HepG2 (cell line): ENCODE results near the gene DNTTIP2. TPM values are rescaled to one million over a fixed set of nuclear protein-coding genes. Genes with fewer than 3 reads are reported as not detected.

ENCODE experiments used
- ATF1 ChIP-seq: IDR thresholded peaks from 2 replicates; pipeline ENCODE4 v1.6.1; 2016; ENCODE audit warnings: mild to moderate bottlenecking, control low read depth
- DDIT3 ChIP-seq: sonication (generic); formaldehyde crosslinking; IDR thresholded peaks from 2 replicates; pipeline ENCODE4 v1.4.0; 2020; ENCODE audit warnings: mild to moderate bottlenecking, missing genetic modification reagents
- ETV5 ChIP-seq: IDR thresholded peaks from 2 replicates; pipeline ENCODE4 v1.6.1; 2018; ENCODE audit warnings: missing biosample characterization, missing genetic modification reagents, inconsistent platforms, borderline replicate concordance
- MZF1 ChIP-seq: sonication (generic); formaldehyde crosslinking; IDR thresholded peaks from 2 replicates; pipeline ENCODE4 v1.8.1; 2023; ENCODE audit warnings: mild to moderate bottlenecking, missing genetic modification reagents, borderline replicate concordance
- NFATC3 ChIP-seq: sonication (generic); formaldehyde crosslinking; IDR thresholded peaks from 2 replicates; pipeline ENCODE4 v1.5.1; 2020; ENCODE audit warnings: mild to moderate bottlenecking, missing genetic modification reagents
- NONO ChIP-seq, 2 experiments: fragments of 450-650 bp in 1 of 2; sonication (generic) in 1 of 2; formaldehyde crosslinking in 1 of 2; IDR thresholded peaks in 1 of 2; conservative IDR thresholded peaks in 1 of 2; 2 replicates each; pipeline versions ENCODE4 v1.6.1 to v1.8.0; 2017 to 2022; ENCODE audit warnings: mild to moderate bottlenecking in 1 of 2, missing genetic modification reagents in 1 of 2, moderate library complexity in 1 of 2
- RARA ChIP-seq: IDR thresholded peaks from 2 replicates; pipeline ENCODE4 v1.6.1; 2016; ENCODE audit warnings: missing genetic modification reagents, missing compliant biosample characterization
- RORA ChIP-seq: sonication (generic); formaldehyde crosslinking; IDR thresholded peaks from 2 replicates; pipeline ENCODE4 v1.5.0; 2020; ENCODE audit warnings: mild to moderate bottlenecking, missing genetic modification reagents, moderate library complexity
- ZNF264 ChIP-seq: sonication (generic); formaldehyde crosslinking; IDR thresholded peaks from 2 replicates; pipeline ENCODE4 v1.4.0; 2020; ENCODE audit warnings: missing genetic modification reagents
- ZNF460 ChIP-seq: sonication (generic); formaldehyde crosslinking; IDR thresholded peaks from 2 replicates; pipeline ENCODE4 v1.5.1; 2020; ENCODE audit warnings: missing genetic modification reagents, mild to moderate bottlenecking, borderline replicate concordance
- ZNF569 ChIP-seq: sonication (generic); formaldehyde crosslinking; IDR thresholded peaks from 2 replicates; pipeline ENCODE4 v1.5.0; 2020; ENCODE audit warnings: mild to moderate bottlenecking, missing genetic modification reagents, moderate library complexity, borderline replicate concordance
- ZNF749 ChIP-seq: sonication (generic); formaldehyde crosslinking; IDR thresholded peaks from 2 replicates; pipeline ENCODE4 v1.8.0; 2022; ENCODE audit warnings: mild to moderate bottlenecking, missing genetic modification reagents, moderate library complexity, borderline replicate concordance
- ZNF775 ChIP-seq: sonication (generic); formaldehyde crosslinking; IDR thresholded peaks from 2 replicates; pipeline ENCODE4 v1.4.0; 2020; ENCODE audit warnings: missing genetic modification reagents, mild to moderate bottlenecking, moderate library complexity, borderline replicate concordance
- ZNF782 ChIP-seq: sonication (generic); formaldehyde crosslinking; IDR thresholded peaks from 2 replicates; pipeline ENCODE4 v1.4.0; 2020; ENCODE audit warnings: missing genetic modification reagents, mild to moderate bottlenecking, borderline replicate concordance
- ZSCAN29 ChIP-seq: sonication (generic); formaldehyde crosslinking; conservative IDR thresholded peaks from 2 replicates; pipeline ENCODE4 v1.4.0; 2020; ENCODE audit warnings: mild to moderate bottlenecking, missing genetic modification reagents
- polyA plus RNA-seq, 8 experiments: library from polyadenylated mRNA; depleted of rRNA in 3 of 8; stranded (reverse) in 7 of 8; unstranded in 1 of 8; fragments of >200 nt; fragmentation: Illumina TruSeq in 4 of 8; extraction: Trizol in 4 of 8; gene quantifications; 2 replicates each; pipeline versions ENCODE4 v1.2.1 to v1.2.3, GENCODE V29; 2011 to 2016; ENCODE audit warnings: low read depth in 4 of 8, missing spikeins in 1 of 8, mixed read lengths in 1 of 8; ENCODE audit not compliant: insufficient read depth in 1 of 8
- total RNA-seq, 5 experiments: library from RNA; depleted of rRNA; stranded (reverse); fragments of >200 nt; fragmentation: Illumina TruSeq; extraction: Trizol; gene quantifications; 2 replicates each; pipeline ENCODE4 v1.2.3, GENCODE V29; 2016; ENCODE audit warnings: low read depth in 1 of 5
- TF ChIP-seq, protein P1 (sequence below): sonication (generic); formaldehyde crosslinking; IDR thresholded peaks from 2 replicates; pipeline ENCODE4 v1.4.0; 2020; ENCODE audit warnings: low read depth, mild to moderate bottlenecking, missing genetic modification reagents
- TF ChIP-seq, protein P2 (sequence below): sonication (generic); formaldehyde crosslinking; IDR thresholded peaks from 2 replicates; pipeline ENCODE4 v1.8.1; 2023; ENCODE audit warnings: mild to moderate bottlenecking, inconsistent platforms, moderate library complexity, missing genetic modification reagents, borderline replicate concordance
- TF ChIP-seq, protein P3 (sequence below): sonication (generic); formaldehyde crosslinking; IDR thresholded peaks from 2 replicates; pipeline ENCODE4 v1.5.0; 2020; ENCODE audit warnings: mild to moderate bottlenecking, missing genetic modification reagents, borderline replicate concordance

DNTTIP2 gene
- total and polyA plus RNA-seq, 2 of the 13 experiments (the other 11 are each of a cell fraction or from before 2014, with no cell fraction given) = 11.4 to 63.3 TPM

DNA sequence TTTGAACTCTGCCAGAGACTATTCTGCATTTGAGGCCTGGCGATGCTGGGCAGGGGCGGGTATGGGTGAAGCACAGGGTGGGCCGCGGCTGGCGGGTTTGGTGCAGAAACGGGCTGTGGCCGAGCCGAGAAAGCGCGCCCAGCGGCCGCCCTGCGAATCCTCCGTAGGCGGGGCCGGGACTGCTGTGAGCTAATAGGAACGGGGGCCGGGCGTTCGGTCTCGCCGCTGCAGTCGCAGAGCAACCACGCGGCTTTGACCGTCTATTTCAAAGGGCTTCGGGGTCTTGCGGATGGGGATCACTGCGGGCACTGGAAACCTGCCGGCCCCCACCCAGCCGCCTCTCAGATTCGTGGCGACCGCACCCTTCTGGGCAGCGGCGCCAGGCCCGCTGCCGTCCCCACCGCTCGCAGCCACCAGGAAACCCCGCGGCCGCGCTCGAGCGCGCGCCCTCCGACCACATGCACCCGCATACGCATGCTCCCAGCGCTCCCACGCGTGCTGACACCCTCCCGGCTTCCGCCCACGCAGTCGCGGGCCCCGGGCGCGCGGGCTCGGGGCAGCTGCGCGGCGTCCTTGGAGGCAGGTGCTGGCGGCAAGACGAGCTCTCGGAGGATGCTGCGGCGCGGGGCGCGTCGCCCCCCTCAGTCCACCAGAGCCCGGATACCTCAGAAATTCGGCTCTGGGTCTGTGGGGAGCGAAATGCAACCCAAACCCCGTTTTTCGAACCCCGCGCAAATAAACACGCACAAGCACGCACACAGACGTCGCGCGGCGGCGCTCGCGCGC is 32.6 kb downstream of the DNTTIP2 start (continued):
- TF ChIP-seq, protein P1, sequence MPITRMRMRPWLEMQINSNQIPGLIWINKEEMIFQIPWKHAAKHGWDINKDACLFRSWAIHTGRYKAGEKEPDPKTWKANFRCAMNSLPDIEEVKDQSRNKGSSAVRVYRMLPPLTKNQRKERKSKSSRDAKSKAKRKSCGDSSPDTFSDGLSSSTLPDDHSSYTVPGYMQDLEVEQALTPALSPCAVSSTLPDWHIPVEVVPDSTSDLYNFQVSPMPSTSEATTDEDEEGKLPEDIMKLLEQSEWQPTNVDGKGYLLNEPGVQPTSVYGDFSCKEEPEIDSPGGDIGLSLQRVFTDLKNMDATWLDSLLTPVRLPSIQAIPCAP = no peak
- TF ChIP-seq ZNF775 (no peak), RARA (no peak), ZNF264 (CRISPR knock-in tag) (peak; percentile 71), ZSCAN29 (CRISPR knock-in tag) (0 out of 2 replicates have a peak, but pooled peaks have one; percentile 24), RORA (CRISPR knock-in tag) (no peak), ZNF782 (CRISPR knock-in tag) (no peak), NFATC3 (CRISPR knock-in tag) (no peak), ZNF460 (CRISPR knock-in tag) (no peak), ZNF569 (CRISPR knock-in tag) (no peak), ETV5 (peak; percentile 14; the same call in 1 of the 2 replicates), DDIT3 (CRISPR knock-in tag) (no peak), ATF1 (CRISPR knock-in tag) (no peak), NONO (IDR thresholded peaks at IDR 0.05) (no peak), NONO (CRISPR knock-in tag; conservative IDR thresholded peaks at IDR 0.05) (peak; percentile 76), MZF1 (CRISPR knock-in tag) (no peak), ZNF749 (peak; percentile 1; the same call in 1 of the 2 replicates)
- TF ChIP-seq, protein P2, sequence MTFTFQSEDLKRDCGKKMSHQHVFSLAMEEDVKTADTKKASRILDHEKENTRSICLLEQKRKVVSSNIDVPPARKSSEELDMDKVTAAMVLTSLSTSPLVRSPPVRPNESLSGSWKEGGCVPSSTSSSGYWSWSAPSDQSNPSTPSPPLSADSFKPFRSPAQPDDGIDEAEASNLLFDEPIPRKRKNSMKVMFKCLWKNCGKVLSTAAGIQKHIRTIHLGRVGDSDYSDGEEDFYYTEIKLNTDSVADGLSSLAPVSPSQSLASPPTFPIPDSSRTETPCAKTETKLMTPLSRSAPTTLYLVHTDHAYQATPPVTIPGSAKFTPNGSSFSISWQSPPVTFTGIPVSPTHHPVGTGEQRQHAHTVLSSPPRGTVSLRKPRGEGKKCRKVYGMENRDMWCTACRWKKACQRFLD = peak; percentile 67; the same call in 1 of the 2 replicates
- TF ChIP-seq, protein P3, sequence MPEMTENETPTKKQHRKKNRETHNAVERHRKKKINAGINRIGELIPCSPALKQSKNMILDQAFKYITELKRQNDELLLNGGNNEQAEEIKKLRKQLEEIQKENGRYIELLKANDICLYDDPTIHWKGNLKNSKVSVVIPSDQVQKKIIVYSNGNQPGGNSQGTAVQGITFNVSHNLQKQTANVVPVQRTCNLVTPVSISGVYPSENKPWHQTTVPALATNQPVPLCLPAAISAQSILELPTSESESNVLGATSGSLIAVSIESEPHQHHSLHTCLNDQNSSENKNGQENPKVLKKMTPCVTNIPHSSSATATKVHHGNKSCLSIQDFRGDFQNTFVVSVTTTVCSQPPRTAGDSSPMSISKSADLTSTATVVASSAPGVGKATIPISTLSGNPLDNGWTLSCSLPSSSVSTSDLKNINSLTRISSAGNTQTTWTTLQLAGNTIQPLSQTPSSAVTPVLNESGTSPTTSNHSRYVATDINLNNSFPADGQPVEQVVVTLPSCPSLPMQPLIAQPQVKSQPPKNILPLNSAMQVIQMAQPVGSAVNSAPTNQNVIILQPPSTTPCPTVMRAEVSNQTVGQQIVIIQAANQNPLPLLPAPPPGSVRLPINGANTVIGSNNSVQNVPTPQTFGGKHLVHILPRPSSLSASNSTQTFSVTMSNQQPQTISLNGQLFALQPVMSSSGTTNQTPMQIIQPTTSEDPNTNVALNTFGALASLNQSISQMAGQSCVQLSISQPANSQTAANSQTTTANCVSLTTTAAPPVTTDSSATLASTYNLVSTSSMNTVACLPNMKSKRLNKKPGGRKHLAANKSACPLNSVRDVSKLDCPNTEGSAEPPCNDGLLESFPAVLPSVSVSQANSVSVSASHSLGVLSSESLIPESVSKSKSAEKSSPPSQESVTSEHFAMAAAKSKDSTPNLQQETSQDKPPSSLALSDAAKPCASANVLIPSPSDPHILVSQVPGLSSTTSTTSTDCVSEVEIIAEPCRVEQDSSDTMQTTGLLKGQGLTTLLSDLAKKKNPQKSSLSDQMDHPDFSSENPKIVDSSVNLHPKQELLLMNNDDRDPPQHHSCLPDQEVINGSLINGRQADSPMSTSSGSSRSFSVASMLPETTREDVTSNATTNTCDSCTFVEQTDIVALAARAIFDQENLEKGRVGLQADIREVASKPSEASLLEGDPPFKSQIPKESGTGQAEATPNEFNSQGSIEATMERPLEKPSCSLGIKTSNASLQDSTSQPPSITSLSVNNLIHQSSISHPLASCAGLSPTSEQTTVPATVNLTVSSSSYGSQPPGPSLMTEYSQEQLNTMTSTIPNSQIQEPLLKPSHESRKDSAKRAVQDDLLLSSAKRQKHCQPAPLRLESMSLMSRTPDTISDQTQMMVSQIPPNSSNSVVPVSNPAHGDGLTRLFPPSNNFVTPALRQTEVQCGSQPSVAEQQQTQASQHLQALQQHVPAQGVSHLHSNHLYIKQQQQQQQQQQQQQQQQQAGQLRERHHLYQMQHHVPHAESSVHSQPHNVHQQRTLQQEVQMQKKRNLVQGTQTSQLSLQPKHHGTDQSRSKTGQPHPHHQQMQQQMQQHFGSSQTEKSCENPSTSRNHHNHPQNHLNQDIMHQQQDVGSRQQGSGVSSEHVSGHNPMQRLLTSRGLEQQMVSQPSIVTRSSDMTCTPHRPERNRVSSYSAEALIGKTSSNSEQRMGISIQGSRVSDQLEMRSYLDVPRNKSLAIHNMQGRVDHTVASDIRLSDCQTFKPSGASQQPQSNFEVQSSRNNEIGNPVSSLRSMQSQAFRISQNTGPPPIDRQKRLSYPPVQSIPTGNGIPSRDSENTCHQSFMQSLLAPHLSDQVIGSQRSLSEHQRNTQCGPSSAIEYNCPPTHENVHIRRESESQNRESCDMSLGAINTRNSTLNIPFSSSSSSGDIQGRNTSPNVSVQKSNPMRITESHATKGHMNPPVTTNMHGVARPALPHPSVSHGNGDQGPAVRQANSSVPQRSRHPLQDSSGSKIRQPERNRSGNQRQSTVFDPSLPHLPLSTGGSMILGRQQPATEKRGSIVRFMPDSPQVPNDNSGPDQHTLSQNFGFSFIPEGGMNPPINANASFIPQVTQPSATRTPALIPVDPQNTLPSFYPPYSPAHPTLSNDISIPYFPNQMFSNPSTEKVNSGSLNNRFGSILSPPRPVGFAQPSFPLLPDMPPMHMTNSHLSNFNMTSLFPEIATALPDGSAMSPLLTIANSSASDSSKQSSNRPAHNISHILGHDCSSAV (CRISPR knock-in tag) = no peak
